ENCODE results near the gene NELL1. TPM values are rescaled to one million over a fixed set of nuclear protein-coding genes. Genes with fewer than 3 reads are reported as not detected.

Gene NELL1
- total and polyA plus RNA-seq, 2 donors (not counting 1 experiment from before 2014, with no cell fraction given) = not detected

DNA sequence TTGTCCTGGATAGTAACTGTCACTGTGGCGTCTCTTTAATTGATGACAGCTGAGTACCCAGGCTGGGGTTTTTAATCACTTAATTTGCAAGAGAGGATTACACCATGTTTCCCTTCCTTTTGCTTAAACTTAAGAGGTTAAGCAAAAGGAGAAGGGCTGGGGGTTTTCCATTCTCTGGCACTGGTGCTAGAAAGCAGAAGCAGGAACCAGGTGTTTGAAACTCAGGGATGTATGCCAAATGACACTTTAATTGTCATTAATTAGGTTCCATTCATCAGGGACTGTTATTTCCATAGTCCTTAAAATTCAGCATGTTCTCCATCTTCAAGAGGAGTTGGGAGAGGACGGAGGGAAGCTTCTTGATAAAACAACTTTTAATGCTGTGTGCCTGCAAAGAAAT, 746.2 kb downstream of the NELL1 start:
- no peak for DNase-seq (ENCODE audit: low read depth in 2 of 2)
- H2AFZ ChIP-seq (ENCODE audit: low read length) = no peak overlapping the region

DNA sequence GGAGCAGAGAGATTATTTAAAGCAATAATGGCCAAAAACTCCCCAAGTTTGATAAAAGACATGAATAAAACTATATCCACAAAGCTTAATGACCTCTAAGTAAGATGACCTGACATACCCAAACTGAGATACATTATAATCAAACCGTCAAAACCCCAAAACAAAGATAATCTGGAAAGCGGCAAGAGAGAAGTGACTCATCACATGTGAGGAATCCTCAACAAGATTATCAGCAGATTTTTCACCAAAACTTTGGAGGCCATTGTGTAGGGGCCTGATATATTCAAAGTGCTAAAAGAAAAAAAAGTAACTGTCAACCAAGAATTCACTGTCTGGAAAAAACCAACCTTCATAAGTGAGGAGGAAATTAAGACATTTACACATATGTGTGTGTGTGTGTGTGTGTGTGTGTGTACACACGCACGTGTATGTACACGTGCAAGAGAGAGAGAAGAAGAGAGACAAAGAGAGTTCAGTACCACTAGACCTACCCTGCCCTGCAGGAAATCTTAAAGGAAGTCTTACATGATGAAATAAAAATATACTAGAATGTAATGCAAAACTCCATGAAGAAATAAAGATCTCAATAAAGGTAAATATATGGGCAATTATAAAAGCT, 752.4 kb downstream of the NELL1 start:
- no peaks in the 10 kb centered on the region for H3K27me3 ChIP-seq (ENCODE audit: control insufficient read depth, insufficient read depth, low read length)
- H2AFZ ChIP-seq (ENCODE audit: low read length) = no peak overlapping the region
- H3K9me3 ChIP-seq (ENCODE audit: control insufficient read depth, insufficient read depth, low read depth, low read length) = no peaks in the 10 kb centered on the region
- H3K27ac ChIP-seq (ENCODE audit: insufficient read depth, low read length) = no peak overlapping the region
- no peaks in the 10 kb centered on the region for H3K36me3 ChIP-seq (ENCODE audit: control insufficient read depth, insufficient read depth, low read length)
- no peak overlapping the region for H3K4me2 ChIP-seq (ENCODE audit: extremely low read depth, insufficient read depth, low read length)
- no peak for DNase-seq (ENCODE audit: low read depth in 2 of 2)
- no peaks in the 10 kb centered on the region for H3K79me2 ChIP-seq (ENCODE audit: control insufficient read depth, insufficient read depth, low read length)
- H3K4me3 ChIP-seq (replicated peaks in 1 of 4; ENCODE audit: control extremely low read depth in 1 of 4, insufficient read depth in 1 of 4, low read depth in 3 of 4, low read length in 4 of 4) = no peak overlapping the region
- no peaks in the 10 kb centered on the region for H3K4me1 ChIP-seq (ENCODE audit: control insufficient read depth, extremely low read depth, insufficient read depth, low read length)
- H4K20me1 ChIP-seq (ENCODE audit: control insufficient read depth, extremely low read depth, insufficient read depth, low read length) = no peaks in the 10 kb centered on the region
- TF ChIP-seq EZH2 (IDR thresholded peaks at IDR 0.05; ENCODE audit: low read length, missing control alignments) = no peak
- TF ChIP-seq, protein P1, sequence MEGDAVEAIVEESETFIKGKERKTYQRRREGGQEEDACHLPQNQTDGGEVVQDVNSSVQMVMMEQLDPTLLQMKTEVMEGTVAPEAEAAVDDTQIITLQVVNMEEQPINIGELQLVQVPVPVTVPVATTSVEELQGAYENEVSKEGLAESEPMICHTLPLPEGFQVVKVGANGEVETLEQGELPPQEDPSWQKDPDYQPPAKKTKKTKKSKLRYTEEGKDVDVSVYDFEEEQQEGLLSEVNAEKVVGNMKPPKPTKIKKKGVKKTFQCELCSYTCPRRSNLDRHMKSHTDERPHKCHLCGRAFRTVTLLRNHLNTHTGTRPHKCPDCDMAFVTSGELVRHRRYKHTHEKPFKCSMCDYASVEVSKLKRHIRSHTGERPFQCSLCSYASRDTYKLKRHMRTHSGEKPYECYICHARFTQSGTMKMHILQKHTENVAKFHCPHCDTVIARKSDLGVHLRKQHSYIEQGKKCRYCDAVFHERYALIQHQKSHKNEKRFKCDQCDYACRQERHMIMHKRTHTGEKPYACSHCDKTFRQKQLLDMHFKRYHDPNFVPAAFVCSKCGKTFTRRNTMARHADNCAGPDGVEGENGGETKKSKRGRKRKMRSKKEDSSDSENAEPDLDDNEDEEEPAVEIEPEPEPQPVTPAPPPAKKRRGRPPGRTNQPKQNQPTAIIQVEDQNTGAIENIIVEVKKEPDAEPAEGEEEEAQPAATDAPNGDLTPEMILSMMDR (conservative IDR thresholded peaks at IDR 0.05 in 1 of 2, IDR thresholded peaks at IDR 0.05 in 1 of 2; ENCODE audit: low read depth in 1 of 2, low read length in 2 of 2) = no peak
- no peak overlapping the region for H3K9ac ChIP-seq (ENCODE audit: insufficient read depth, low read length)

More for the DNA sequence above, 746.2 kb downstream of the NELL1 start:
- Histone ChIP-seq H4K20me1 (ENCODE audit: control insufficient read depth, extremely low read depth, insufficient read depth, low read length) (no peaks in the 10 kb centered on the region), H3K4me2 (ENCODE audit: extremely low read depth, insufficient read depth, low read length) (no peak overlapping the region), H3K27ac (ENCODE audit: insufficient read depth, low read length) (no peak overlapping the region), H3K79me2 (ENCODE audit: control insufficient read depth, insufficient read depth, low read length) (no peaks in the 10 kb centered on the region), H3K36me3 (ENCODE audit: control insufficient read depth, insufficient read depth, low read length) (no peaks in the 10 kb centered on the region), H3K4me1 (ENCODE audit: control insufficient read depth, extremely low read depth, insufficient read depth, low read length) (no peaks in the 10 kb centered on the region), H3K4me3 (replicated peaks in 1 of 4; ENCODE audit: control extremely low read depth in 1 of 4, insufficient read depth in 1 of 4, low read depth in 3 of 4, low read length in 4 of 4) (no peak overlapping the region), H3K9ac (ENCODE audit: insufficient read depth, low read length) (no peak overlapping the region), H3K9me3 (ENCODE audit: control insufficient read depth, insufficient read depth, low read depth, low read length) (no peaks in the 10 kb centered on the region), H3K27me3 (ENCODE audit: control insufficient read depth, insufficient read depth, low read length) (no peaks in the 10 kb centered on the region)
- no peak for TF ChIP-seq EZH2 (IDR thresholded peaks at IDR 0.05; ENCODE audit: low read length, missing control alignments)
- TF ChIP-seq, protein P1 (conservative IDR thresholded peaks at IDR 0.05 in 1 of 2, IDR thresholded peaks at IDR 0.05 in 1 of 2; ENCODE audit: low read depth in 1 of 2, low read length in 2 of 2) = no peak

DNA sequence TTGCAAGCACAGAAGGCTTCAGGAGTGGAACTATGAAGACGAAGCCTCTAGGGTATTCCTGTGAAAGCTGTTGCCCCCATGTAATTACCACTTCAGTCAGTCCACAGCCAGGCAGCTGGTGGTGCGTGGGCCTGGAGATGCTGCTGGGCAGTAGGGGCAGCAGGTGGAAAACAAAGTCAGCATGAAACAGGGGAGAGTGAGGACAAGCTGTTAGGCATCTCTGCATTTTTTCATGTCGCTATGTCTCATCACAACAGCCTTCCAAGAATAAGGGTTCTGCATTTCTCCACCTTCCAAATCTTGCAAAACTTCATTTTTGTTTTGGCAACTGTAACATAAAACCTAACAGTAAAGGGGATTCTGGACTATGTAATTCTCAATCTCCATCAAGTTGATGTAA, 757.5 kb downstream of the NELL1 start:
- TF ChIP-seq, protein P1 (conservative IDR thresholded peaks at IDR 0.05 in 1 of 2, IDR thresholded peaks at IDR 0.05 in 1 of 2; ENCODE audit: low read depth in 1 of 2, low read length in 2 of 2) = no peak
- no peak for TF ChIP-seq EZH2 (IDR thresholded peaks at IDR 0.05; ENCODE audit: low read length, missing control alignments)
- Histone ChIP-seq H3K4me3 (replicated peaks in 1 of 4; ENCODE audit: control extremely low read depth in 1 of 4, insufficient read depth in 1 of 4, low read depth in 3 of 4, low read length in 4 of 4) (no peak overlapping the region), H2AFZ (ENCODE audit: low read length) (no peak overlapping the region), H3K27me3 (ENCODE audit: control insufficient read depth, insufficient read depth, low read length) (no peaks in the 10 kb centered on the region), H3K9me3 (ENCODE audit: control insufficient read depth, insufficient read depth, low read depth, low read length) (no peaks in the 10 kb centered on the region), H3K79me2 (ENCODE audit: control insufficient read depth, insufficient read depth, low read length) (no peaks in the 10 kb centered on the region), H3K36me3 (ENCODE audit: control insufficient read depth, insufficient read depth, low read length) (no peaks in the 10 kb centered on the region), H3K4me1 (ENCODE audit: control insufficient read depth, extremely low read depth, insufficient read depth, low read length) (no peaks in the 10 kb centered on the region), H4K20me1 (ENCODE audit: control insufficient read depth, extremely low read depth, insufficient read depth, low read length) (no peaks in the 10 kb centered on the region), H3K4me2 (ENCODE audit: extremely low read depth, insufficient read depth, low read length) (no peak overlapping the region), H3K27ac (ENCODE audit: insufficient read depth, low read length) (no peak overlapping the region), H3K9ac (ENCODE audit: insufficient read depth, low read length) (no peak overlapping the region)
- no peak for DNase-seq (ENCODE audit: low read depth in 2 of 2)
